HL-60 (cell line): Measurements from ENCODE around the gene DPT.

Experiments used
- POLR2AphosphoS5 ChIP-seq: IDR thresholded peaks from 2 replicates; pipeline ENCODE4 v1.6.1; 2012; ENCODE audit warnings: low read depth
- TF ChIP-seq, protein P1 (sequence below): IDR thresholded peaks from one replicate; pipeline ENCODE4 v1.5.1; 2011; ENCODE audit warnings: low read length, control low read depth, inconsistent platforms; ENCODE audit not compliant: insufficient read depth
- TF ChIP-seq, protein P2 (sequence below): IDR thresholded peaks from 2 replicates; pipeline ENCODE4 v1.6.1; 2012; ENCODE audit warnings: low read depth; ENCODE audit not compliant: insufficient replicate concordance

DNA sequence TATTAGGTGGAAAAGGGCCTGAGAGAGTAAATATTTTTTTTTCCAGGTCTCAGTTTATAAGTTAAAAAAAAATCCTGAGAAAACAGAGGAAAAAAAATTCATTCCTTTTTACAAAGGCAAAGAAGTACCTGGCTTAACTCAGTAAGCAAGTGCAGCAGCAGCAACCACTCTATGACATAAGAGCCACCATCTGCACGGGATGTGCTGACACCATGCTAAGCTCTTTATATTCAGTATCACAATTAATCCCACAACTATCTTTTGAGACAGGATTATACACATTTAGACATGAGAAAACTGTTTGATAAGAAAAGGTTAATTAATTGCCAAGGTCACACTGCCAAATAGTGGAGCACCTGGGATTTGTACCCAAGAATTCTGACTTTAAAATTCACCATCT, 13.4 kb upstream of the DPT start:
- TF ChIP-seq, protein P1, sequence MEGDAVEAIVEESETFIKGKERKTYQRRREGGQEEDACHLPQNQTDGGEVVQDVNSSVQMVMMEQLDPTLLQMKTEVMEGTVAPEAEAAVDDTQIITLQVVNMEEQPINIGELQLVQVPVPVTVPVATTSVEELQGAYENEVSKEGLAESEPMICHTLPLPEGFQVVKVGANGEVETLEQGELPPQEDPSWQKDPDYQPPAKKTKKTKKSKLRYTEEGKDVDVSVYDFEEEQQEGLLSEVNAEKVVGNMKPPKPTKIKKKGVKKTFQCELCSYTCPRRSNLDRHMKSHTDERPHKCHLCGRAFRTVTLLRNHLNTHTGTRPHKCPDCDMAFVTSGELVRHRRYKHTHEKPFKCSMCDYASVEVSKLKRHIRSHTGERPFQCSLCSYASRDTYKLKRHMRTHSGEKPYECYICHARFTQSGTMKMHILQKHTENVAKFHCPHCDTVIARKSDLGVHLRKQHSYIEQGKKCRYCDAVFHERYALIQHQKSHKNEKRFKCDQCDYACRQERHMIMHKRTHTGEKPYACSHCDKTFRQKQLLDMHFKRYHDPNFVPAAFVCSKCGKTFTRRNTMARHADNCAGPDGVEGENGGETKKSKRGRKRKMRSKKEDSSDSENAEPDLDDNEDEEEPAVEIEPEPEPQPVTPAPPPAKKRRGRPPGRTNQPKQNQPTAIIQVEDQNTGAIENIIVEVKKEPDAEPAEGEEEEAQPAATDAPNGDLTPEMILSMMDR = no peak
- TF ChIP-seq POLR2AphosphoS5 = no peak
- TF ChIP-seq, protein P2, sequence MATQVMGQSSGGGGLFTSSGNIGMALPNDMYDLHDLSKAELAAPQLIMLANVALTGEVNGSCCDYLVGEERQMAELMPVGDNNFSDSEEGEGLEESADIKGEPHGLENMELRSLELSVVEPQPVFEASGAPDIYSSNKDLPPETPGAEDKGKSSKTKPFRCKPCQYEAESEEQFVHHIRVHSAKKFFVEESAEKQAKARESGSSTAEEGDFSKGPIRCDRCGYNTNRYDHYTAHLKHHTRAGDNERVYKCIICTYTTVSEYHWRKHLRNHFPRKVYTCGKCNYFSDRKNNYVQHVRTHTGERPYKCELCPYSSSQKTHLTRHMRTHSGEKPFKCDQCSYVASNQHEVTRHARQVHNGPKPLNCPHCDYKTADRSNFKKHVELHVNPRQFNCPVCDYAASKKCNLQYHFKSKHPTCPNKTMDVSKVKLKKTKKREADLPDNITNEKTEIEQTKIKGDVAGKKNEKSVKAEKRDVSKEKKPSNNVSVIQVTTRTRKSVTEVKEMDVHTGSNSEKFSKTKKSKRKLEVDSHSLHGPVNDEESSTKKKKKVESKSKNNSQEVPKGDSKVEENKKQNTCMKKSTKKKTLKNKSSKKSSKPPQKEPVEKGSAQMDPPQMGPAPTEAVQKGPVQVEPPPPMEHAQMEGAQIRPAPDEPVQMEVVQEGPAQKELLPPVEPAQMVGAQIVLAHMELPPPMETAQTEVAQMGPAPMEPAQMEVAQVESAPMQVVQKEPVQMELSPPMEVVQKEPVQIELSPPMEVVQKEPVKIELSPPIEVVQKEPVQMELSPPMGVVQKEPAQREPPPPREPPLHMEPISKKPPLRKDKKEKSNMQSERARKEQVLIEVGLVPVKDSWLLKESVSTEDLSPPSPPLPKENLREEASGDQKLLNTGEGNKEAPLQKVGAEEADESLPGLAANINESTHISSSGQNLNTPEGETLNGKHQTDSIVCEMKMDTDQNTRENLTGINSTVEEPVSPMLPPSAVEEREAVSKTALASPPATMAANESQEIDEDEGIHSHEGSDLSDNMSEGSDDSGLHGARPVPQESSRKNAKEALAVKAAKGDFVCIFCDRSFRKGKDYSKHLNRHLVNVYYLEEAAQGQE = no peak
